GM13976 (cell line): Measurements from ENCODE around the gene CASKIN1.
A peak's percentile ranks its signal among the peaks of the same experiment; 100 is the strongest.

Experiments used
- DNase-seq: peaks from one replicate; pipeline ENCODE4 v3.0.0; 2012; ENCODE audit warnings: low spot score
- in situ Hi-C: fragments of 300-500 bp; cut with MboI; formaldehyde crosslinking; loops from one replicate; pipeline ENCODE4 v1.12.0; 2022; ENCODE audit warnings: low sequenced_read_pairs, mixed read lengths, inconsistent platforms; ENCODE audit not compliant: unreplicated experiment
- TF ChIP-seq, protein P1 (sequence below): IDR thresholded peaks from 2 replicates; pipeline ENCODE4 v1.5.1; 2012; ENCODE audit warnings: borderline replicate concordance, mild to moderate bottlenecking; ENCODE audit not compliant: insufficient read depth; ENCODE audit errors: extremely low read depth, missing control alignments, control extremely low read depth

CASKIN1 gene

DNA sequence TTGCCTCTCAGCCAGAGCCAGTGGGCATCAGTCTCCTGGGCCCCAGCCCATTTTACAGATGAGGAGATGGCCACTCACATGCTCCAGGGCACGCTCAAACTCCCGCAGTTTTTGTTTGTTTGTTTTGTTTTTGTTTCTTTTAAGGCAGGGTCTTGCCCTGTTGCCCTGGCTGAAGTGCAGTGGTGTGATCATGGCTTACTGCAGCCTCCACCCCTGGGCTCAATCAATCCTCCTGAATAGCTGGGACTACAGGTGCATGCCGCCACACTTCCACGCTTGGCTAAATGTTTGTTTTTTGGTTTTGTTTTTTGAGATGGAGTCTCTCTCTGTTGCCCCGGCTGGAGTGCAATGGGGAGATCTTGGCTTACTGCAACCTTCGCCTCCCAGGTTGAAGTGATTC is 30.5 kb upstream of the CASKIN1 start:
- TF ChIP-seq, protein P1, sequence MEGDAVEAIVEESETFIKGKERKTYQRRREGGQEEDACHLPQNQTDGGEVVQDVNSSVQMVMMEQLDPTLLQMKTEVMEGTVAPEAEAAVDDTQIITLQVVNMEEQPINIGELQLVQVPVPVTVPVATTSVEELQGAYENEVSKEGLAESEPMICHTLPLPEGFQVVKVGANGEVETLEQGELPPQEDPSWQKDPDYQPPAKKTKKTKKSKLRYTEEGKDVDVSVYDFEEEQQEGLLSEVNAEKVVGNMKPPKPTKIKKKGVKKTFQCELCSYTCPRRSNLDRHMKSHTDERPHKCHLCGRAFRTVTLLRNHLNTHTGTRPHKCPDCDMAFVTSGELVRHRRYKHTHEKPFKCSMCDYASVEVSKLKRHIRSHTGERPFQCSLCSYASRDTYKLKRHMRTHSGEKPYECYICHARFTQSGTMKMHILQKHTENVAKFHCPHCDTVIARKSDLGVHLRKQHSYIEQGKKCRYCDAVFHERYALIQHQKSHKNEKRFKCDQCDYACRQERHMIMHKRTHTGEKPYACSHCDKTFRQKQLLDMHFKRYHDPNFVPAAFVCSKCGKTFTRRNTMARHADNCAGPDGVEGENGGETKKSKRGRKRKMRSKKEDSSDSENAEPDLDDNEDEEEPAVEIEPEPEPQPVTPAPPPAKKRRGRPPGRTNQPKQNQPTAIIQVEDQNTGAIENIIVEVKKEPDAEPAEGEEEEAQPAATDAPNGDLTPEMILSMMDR = no peak
- DNase-seq = no peak
- in situ Hi-C loops = no loop called here

DNA sequence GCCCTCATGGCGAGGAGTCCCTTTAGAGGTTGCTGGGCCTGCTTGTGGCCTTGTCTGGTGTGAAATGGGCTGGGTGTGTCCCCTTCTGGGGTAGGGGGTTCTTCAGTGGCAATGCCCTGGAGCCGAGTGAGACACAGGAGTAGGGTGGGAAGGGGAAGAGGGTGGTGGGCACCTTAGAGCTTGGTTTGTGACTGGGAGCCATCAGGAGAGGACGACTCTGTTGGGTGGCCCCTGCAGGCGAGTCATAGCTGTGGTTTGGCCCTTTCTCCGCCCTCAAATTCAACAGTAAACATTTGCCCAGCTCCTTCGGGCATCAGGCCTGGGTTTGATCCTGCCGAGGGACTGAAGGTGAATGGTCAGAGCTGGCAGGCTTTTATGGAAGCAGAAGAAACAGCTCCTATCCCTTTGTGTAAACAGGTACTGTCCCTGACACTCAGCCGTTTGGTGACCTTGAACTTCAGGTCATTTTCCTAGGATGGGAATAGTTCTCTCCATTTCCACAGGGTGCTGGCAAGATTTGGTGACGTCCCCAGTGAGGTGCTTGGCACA is 29.9 kb upstream of the CASKIN1 start:
- no peak for DNase-seq
- TF ChIP-seq, protein P1 = no peak
- in situ Hi-C loops = no loop called here

DNA sequence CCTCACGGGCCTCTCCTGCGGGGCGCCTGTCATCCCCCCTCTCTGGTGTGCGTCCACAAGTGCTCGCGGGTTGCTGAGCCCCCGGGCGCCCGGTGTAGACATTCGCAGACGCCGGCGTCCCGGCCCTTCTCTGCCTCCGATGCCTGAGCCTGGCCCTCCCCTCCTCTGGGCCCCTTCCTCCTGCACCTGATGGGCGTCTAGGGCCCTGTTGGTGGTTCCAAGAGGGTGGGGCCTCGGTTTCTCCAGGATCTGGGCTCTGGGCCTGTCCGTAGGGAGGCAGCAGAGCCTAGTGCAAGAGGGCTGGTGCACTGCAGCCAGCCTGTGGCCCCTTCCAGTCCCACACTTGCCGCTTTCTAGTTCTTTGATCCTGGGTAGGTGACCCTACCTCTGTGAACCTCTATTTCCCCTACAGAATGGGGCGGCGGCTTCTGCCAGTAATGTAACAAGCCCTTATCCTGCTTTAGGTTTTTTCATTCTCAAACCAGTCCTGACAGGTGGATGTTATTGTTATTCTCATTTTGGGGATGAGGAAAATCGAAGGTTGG is 27.6 kb upstream of the CASKIN1 start:
- TF ChIP-seq, protein P1 = no peak
- in situ Hi-C loops = no loop called here
- DNase-seq = peak; percentile 66

DNA sequence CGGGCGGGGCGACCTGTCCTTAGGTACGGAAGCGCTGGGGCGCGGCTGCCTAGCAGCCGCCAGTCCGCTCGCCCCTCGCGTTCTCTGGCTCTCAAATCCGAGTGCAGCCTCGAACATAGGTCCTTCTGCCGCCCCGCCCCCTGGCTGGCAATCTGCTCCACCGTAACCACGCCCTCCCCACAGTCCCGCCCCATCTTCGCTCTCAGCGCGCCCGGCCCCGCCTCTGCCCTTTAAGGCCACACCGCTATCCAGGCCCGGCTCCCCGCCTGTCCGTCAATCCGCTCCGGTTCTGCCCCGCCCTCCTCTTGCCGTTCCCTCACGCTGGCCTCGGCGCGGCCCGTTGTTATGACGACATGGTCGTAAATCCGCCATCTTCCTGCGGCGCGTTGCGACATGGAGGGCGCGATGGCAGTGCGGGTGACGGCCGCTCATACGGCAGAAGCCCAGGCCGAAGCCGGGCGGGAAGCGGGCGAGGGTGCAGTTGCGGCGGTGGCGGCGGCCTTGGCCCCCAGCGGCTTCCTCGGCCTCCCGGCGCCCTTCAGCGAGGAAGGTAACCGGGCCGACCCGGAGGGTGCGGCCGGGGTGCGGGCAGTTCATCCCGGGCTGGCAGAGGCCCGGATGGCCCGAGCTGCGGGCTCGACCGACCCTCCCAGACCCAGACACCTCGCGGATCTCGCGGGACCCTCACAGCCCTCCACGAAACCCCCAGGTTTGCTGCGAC is 27.0 kb upstream of the CASKIN1 start, which contains the start of gene E4F1:
Gene E4F1 (plus strand): TSS at position 371 of the 721 bp plus-strand sequence. CDS start 23 bp downstream, at position 394.
- in situ Hi-C loops = no loop called here
- DNase-seq = peak; percentile 100
- TF ChIP-seq, protein P1 = no peak

DNA sequence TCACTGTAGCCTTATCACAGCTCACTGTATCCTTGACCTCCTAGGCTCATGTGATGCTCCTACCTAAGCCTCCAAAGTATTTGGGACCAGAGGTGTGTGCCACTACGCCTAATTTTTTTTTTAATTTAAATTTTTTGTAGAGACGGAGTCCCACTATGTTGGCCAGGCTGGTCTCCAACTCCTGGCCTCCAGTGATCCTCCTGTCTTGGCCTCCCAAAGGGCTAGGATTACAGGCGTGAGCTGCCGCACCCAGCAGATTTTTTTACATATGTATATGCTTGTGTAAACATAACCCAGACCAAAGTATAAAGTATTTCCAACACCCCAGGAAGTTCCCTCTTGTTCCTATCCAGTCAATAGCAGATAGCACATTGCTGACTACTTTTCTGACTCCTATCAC is 19.9 kb upstream of the CASKIN1 start:
- TF ChIP-seq, protein P1 = no peak
- in situ Hi-C loops = no loop called here
- no peak for DNase-seq

DNA sequence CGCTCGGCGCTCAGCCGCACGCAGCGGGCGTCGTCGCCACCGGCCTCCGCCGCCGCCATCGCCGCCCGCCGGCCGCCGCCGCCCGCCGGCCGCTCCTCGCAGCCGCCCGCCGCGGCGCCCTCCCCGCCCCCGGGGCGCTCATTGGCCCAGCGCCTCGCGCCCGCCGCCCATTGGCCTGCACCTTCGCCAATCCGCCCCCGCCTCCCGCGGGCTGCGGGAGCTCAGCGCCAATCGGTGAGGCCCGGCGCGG is 18.2 kb upstream of the CASKIN1 start, which contains the start of gene PGP:
Gene PGP (minus strand): TSS at position 122 of the 250 bp plus-strand sequence. CDS start 63 bp downstream, at position 59.
- in situ Hi-C loops = no loop called here
- DNase-seq = no peak
- TF ChIP-seq, protein P1 = no peak
